NCI-H2227 (cell line): Measurements from ENCODE around the gene PYGL.
"Not testable (repeated sequence)": the region's sequence is repeated elsewhere in the genome, so short reads cannot be mapped to it uniquely, and the experiment has no call there.

Source experiments
- DNase-seq: peaks from one replicate; lab custom pipeline; 2025; ENCODE audit not compliant: unreplicated experiment; lab: John Stamatoyannopoulos, UW

The PYGL gene

DNA sequence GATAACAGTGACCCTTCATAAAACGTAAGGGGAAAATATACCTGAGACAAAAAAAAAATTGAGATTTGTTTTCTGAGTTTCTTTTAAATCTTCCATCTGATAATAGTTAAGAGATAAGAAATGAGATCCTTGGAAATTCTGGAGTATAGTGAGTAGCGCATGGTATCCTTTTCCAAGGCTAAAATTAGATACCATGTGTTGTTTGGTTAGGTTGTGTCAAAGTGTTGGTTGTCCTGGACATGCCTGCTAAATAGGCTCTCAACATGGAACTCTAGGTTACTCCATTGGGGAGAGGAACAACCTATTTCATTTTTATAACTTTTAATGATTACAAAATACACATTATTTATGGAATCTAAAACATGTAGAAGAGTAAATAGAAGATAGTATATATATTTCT lies 14.8 kb downstream of the PYGL start:
- DNase-seq, result no peak

DNA sequence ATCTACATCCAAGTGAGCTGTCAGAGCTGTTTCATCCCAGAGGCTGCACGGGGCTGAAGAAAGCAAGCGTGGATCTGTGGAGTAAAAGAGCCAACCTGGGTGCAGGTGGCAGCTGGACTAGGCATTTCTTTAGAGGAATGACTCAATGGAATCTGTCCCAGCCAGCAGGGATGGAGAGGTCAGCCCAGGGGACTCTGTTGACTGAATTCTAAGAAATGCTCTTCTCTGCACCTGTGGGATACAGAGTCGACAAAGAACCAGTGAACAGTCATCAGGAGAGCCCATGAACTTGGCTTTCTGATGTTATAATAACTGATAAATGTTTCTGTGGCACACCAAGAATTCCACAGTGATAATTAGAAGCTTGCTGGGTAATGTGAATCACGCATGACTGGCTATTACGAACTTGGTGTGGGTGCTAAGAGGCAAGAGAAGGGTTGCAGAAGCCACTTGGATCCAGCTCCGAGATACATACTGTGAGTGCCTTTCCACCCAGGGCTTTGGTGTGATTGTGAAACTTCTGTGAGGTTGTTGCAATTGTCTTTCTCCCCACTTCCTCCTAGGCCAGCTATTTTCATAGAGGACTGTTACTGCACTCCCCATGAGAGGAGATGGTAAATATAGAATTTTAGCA lies 16.2 kb downstream of the PYGL start:
- DNase-seq, result no peak

DNA sequence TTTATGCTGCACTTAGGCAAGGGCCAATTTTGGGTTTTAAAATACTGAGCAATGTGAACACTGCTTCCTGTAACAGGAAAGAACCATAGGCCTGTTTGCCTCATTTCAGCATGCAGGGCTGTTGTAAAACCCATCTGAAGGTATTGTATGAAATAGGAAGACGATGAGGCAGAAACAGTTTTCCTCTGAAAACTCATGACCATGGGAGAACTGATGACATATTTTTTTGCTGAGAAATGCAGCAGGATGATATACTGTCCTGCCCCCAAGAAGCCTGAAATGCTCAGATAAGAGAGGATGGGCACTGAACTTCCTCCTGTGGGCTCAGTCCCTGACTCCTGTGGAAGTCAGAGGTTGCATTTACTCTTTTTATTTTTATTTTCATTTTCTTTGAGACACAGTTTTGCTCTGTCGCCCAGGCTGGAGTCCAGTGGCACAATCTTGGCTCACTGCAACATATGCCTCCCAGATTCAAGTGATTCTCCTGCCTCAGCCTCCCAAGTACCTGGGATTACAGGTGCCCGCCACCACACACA lies 17.4 kb downstream of the PYGL start:
- DNase-seq, result no peak

DNA sequence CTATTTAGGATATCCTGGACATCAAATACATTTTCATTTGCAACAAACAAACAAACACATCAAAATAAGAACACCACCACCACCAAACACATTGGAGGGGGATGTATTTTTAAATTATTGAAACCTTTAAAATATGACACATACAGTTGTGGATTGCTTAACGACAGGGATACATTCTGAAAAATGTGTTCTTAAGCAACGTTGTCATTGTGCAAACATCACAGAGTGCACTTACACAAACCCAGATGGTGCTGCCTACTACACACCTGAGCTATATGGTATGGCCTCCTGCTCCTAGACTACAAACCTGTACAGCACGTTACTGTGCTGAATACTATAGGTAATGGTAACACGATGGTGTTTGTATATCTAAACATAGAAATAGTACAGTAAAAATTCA lies 19.4 kb downstream of the PYGL start:
- DNase-seq, result no peak

DNA sequence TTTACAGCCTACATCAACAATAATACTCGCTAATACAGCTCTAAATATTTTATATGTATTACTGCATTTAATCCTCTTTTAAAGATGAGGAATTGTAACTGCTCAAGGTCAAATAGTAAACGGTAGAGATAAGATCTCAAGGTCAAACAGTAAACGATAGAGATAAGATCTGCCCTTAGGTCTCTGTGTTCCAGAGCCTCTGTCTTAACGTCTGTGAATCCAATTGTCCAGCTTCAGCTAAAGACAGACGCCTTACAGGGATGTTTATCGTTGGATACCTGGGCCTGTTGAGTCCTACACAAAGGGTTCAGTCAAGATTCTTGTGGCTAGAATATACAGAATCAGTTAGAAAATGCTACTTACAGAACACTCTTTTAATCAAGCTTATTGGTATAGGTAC lies 20.0 kb downstream of the PYGL start:
- DNase-seq, result no peak

DNA sequence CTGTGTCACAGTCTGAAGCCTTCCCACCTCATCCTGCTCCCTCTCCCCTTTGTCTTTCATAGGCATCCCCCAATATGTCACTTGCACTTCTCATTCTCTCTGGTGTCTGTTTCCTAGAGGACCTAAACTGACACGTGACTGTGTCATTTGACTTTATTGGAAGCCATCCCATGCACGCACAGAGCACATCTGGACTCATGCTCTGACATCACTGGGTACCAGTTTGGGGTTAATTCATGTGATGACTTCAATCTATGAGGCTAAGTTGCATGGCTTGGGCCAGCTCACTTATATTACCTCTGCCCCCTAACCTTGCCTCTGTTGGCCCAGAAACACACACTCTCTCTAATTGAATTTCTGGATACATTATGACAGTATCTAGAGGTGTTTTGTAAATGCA lies 21.5 kb downstream of the PYGL start:
- DNase-seq, result no peak

DNA sequence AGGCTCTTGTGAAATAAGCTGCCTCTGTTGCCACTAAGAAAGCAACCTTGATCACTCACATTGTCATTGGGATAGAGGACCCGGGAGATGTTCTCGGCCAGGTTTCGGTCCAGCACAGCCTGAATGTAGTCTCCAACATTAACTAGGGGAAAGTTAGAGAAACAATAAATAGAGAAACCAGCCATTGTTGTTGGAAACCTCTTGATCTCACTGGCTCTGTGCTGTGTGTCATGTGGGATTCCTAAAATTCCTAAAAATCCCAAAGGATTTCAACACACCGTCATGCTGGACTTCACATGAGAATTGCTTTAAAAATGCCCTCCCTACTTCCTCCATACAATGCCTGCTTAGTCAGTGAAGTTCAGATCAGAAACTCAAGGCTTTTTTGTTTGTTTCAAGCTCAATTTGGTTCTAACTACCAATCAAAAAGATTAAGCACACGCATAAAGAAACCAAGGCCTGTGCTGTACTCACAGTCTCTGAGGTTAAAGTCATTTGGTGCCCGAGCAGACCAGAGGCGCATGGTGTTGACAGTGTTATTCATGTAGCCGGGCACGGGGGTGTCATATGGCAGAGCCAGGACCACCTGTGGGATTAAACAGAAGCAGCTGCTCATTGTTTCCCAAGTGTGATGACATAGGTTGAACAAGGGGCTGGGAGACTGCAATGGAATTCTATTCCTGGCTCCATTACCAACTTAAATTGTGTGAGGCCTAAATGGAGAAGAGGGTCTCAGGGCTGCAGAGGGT lies 23.6 kb downstream of the PYGL start:
- no peak for DNase-seq

DNA sequence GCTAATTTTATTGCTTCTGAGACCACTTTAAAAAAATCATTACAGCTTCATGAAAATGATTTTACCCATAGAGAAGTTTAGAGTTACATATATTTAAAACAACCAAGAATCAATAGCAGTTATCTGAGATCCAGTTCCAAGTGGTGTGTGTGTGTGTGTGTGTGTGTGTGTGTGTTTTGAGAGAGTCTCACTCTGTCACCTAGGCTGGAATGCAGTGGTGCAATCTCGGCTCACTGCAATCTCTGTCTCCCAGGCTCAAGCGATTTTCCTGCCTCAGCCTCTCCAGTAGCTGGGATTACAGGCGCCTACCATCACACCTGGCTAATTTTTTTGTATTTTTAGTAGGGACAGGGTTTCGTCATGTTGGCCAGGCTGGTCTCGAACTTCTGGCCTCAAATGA lies 24.8 kb downstream of the PYGL start:
- DNase-seq, result not testable (repeated sequence)

DNA sequence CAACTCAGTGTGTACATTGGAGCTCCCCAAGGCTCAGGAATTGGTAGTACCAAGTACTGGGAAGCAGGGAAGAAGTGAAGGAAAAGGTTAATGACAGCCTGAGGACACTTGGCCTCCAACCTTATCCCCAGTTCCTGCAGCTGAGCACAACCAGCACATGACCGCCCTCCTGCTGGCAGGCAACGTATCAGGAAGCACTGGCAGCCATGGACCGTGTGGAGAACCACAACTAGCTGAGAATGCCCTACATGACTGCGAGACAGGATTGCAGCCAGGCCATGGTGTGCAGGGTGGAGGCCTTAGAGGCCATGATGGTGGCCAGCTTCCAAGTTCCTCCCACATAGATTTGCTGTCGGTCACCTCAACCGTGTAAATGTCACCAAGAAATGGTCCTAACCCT lies 26.8 kb downstream of the PYGL start:
- DNase-seq, result no peak

DNA sequence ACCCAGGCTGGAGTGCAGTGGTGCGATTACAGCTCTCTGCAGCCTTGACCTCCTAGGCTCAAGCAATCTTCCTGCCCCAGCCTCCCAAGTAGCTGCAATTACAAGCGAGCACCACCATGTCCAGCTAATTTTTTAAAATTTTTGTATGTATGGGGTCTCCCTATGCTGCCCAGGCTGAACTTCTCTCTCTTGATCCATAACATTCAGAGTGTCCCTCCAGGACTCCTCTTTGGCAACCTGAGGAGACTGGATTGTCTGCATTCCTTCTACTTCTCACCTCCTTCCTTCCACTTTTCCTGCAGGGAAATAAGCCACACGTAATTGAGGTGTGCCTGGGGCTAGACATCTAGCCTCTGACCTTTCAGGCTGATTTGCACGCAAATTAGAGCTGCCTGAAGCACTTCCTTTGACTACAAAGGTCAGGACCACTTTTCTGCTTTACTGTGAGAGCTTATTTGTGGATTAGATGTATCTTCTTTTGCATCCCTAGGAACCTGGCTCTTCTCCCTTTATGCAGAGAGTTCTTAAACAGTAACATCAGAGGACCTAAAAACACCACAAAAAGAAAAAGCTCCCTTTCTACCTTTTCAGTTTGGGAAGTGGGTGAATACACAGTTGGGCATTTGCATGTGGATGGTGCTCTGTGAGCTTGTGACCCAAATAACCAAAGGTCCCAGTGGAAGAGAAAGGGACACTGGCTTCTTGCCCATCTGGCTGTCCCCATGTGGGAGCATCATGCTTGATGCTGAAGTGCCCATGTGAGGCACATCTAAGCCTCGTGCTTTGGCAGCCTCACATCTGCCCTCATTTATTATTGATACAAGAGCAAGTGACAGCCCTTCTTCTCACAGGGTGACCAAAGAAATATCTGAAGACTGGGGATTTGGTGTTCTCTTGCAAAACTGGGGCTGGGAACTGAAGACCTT lies 33.5 kb downstream of the PYGL start:
- no peak for DNase-seq

DNA sequence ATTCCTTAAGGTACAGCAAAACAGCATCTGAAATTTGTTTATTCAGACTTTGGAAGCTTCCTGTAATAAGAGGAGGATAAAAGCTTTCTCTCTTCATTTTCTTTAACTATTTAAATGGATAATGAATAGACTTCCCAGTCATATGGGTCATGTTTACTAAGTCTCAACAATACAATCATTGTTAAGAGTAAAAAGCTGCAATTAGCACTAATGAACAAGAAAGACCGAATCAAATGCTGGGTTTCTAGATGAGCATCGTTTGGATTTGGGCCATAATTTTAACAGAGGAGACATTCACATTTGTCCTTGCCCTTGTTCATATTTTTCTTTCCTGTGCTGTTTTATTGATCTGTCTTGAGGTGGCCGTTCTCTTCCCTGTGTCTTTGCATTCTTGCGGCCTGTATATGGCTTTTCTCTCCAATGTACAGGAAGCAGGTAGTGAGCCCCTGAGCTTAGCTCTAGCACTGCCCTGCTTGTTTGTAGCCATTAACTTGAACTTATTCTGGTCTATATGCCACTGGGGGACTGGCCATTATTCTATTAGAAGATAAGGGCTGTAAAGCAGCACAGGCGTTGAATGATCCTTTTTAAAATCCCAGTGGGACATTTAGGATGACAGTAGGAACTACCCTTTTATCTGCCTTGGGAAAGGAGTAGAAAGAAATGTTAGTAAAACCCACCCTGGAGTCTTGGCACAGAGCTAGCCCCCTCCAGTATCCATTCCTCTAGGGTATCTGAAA lies 37.8 kb downstream of the PYGL start:
- no peak for DNase-seq

DNA sequence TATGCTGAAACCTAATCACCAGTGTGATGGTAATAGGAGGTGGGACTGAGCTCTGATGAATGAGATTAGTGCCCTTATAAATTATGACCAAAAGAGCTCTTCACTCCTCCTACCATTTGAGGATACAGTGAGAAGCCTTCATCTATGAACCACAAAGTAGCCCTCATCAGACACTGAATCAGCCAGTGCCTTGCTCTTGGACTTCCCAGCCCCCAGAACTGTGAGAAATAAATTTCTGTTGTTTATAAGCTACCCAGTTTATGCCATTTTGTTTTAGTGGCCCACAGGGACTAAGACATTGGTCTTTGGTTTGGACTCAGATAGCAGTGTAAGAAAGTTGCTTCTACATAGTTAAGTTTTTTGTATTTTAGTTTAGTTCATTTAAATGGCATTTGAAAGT lies 39.6 kb downstream of the PYGL start:
- DNase-seq, result no peak

DNA sequence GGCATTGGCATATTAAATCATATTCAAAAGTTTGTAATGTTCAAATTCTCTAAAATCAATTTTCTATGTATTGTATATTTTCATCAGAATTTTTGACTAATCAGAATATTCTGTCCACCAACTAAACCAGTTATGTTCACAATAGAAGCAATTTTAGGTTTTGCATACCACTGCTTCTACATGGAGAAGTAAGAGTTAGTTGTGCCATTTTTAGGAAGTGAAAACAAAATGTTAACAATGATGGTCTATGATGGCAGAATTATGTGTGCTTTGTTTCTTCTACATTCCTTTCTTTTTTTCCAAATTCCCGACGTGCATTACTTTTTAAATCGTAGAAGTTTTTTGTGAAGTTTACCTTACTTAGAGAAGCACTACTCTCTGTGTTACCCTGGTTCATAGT lies 42.9 kb downstream of the PYGL start:
- DNase-seq, result no peak

DNA sequence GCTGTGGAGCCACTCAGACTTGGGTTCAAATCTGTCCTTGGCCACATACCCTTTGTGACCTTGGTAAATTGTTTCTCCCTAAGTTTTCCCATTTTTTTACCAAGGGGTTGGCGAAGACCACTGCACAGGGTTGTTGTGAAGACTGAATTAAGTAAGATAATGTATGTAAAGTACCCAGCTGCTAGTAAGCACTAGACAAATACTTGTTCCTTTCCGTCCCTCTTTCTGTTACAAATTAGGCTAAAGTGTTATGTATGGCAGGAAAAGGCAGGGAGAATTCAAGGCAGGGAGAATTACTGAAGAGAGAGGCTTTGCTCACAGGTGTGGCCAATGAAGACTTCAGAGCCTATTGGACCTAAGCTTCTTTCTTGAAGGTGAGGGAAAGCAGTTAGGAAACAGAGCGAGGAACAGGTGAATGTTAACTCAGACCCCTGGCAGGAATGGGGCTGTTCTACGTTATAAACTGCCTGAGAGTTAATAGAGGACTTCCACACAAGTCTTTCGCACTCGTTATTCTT lies 46.6 kb downstream of the PYGL start:
- DNase-seq, result no peak

DNA sequence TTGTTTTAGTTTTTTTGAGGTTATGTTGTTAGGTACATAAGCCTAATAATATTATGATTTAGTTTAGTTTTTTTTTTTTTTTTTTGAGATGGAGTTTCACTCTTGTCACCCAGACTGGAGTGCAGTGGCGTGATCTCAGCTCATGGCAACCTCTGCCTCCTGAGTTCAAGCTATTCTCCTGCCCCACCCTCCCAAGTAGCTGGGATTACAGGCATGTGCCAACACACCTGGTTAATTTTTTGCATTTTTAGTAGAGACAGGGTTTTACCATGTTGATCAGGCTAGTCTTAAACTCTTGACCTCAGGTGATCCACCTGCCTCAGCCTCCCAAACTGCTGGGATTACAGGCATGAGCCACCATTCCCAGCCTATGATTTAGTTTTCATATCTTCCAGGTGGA lies 47.3 kb downstream of the PYGL start:
- not testable (repeated sequence) for DNase-seq

DNA sequence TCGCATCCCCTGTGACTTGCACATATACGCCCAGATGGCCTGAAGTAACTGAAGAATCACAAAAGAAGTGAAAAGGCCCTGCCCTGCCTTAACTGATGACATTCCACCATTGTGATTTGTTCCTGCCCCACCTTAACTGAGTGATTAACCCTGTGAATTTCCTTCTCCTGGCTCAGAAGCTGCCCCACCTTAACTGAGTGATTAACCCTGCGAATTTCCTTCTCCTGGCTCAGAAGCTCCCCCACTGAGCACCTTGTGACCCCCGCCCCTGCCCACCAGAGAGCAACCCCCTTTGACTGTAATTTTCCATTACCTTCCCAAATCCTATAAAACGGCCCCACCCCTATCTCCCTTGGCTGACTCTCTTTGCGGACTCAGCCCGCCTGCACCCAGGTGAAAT lies 47.9 kb downstream of the PYGL start:
- DNase-seq, result not testable (repeated sequence)

DNA sequence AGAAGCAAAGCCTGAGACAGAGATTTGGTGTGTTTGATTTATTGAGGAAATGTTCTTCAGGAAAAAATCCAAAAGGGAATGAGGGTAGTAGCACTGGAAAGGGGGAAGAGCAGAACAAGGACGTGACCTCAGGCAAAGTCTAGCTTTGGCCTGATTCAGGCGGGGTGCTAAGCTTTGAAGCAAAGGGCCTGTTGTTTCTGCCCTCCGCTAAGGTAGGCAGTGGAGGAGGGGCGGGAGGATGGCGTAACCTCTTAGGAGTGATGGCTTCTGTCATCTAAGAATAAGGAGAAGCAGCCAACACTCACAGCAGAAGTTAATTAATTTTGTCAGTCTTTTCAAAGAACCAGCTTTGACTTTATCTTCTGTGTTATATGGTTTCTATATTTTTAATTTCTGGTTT lies 52.0 kb downstream of the PYGL start:
- no peak for DNase-seq

DNA sequence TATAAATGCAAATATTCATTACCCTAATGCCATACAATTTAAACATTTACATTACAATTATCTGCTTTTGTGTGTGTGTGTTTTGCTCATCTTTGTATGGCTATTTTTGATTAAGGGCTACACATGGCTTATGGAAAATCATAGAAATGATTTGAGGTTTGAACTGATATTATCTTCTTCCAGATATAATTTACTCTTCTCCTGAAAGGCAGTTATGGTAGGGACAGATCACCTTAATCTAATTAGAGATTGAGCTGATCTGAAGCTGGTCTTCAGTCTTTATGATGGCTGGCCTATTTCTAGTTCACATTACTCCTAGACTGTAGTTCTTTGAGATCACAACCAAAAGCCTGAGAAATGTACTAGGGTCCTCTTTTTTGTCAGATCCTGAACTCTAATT lies 56.8 kb downstream of the PYGL start:
- no peak for DNase-seq

DNA sequence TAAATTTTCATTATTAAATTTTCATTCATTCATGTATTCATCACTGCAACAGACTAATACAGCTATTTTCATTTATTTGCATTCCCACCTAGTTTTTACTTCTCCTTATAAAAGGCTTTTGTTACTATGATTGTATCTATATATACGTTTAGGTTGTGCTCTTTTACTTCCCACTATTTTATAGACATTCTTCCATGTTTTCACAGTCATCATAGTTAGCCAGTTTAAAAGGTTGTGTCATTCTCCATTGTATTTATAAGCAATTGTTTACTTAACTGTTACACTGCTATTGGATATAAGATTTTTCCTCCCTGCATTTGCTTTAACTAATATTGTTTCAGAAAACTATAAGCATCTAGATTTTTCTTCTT lies 60.5 kb downstream of the PYGL start:
- DNase-seq, result no peak

DNA sequence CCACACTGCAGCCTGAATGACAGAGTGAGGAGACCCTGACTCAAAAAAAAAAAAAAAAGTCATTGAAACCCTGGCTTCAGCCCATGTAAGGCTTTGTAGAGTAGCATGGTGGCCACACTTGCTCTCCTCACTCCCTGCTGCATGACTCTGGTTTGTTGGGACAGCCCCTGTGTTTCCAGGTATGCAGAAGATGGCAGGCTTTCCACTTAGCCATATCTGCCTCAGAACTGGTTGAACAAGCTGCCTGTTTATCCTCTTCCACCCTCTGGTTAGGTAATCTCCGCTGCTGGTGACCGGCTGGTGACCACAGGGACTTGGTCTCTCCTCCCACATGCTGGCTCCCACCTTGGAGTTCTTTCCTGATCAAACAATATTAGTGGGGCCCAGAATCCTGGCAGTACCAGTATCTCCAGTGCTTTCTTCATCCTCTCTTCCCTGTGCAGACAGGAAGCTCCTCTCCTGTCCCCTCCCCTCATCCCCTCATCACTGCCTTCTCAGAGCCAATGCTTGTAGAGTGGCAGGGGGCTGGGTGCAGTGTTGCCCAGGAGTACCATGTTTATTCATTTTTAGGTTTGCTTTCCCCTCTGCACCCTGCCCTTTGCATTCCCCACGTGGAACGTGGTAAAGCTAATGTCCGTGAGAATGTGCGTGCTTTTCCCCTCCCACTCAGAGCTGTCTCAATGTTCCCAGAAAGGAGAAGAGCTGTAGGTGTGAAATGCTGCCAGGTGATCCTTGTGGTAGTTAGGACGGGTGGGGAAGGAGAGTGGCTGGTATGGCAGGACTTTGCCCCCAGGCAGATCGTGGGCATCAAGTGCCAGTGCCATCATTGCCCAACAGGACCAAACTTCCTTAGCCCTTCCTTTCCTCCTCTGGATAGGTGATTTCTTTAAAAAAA lies 61.1 kb downstream of the PYGL start:
- DNase-seq, result no peak
